ENCODE data around the gene MEF2B.

The MEF2B gene

GRCh38 chr19:19113040-19113626, 56.9 kb downstream of the MEF2B start:
- Histone ChIP-seq H3K4me1 (ENCODE audit: control insufficient read depth, insufficient read depth, low read length) (0 out of 2 replicates have a peak, but pooled peaks cover 3% of the 10 kb centered on the region), H3K27ac (ENCODE audit: extremely low read depth, low read depth, low read length) (no peak overlapping the region), H3K36me3 (ENCODE audit: control insufficient read depth in 2 of 2, insufficient read depth in 1 of 2, low read length in 2 of 2) (peaks cover 7 to 8% of the 10 kb centered on the region in 2 experiments; a peak in 2 of 3 replicates), H3K4me3 (ENCODE audit: low read depth, low read length) (no peak overlapping the region), H3K9me3 (ENCODE audit: control insufficient read depth, insufficient read depth, low read depth, low read length) (no peaks in the 10 kb centered on the region)
- POLR2A ChIA-PET = interaction anchor here (0.7 kb wide), 1 partner anchor 215 kb away, joined by 3 read pairs; no protein-coding TSS in a partner anchor
- CTCF ChIA-PET = interaction anchor here (0.6 to 1.7 kb wide), 5 partner anchors 28 to 212 kb away, joined by 3 to 12 read pairs (median 4); partner anchors contain the start of gene SLC25A42
- TF ChIP-seq ZNF514 (tag by site-specific recombination; IDR thresholded peaks at IDR 0.05) (no peak), ZNF549 (tag by site-specific recombination; IDR thresholded peaks at IDR 0.05) (no peak), OVOL3 (tag by site-specific recombination; IDR thresholded peaks at IDR 0.05) (no peak), ZNF184 (tag by site-specific recombination; IDR thresholded peaks at IDR 0.05) (no peak), ZNF776 (tag by site-specific recombination; IDR thresholded peaks at IDR 0.05; ENCODE audit: borderline replicate concordance) (no peak), ZNF23 (tag by site-specific recombination; IDR thresholded peaks at IDR 0.05; ENCODE audit: borderline replicate concordance) (no peak), PRDM4 (tag by site-specific recombination; IDR thresholded peaks at IDR 0.05) (no peak), ZNF560 (tag by site-specific recombination; IDR thresholded peaks at IDR 0.05; ENCODE audit: borderline replicate concordance) (no peak), ZNF2 (tag by site-specific recombination; IDR thresholded peaks at IDR 0.05) (no peak), ZNF558 (tag by site-specific recombination; IDR thresholded peaks at IDR 0.05) (no peak), CTCF (tag by site-specific recombination; IDR thresholded peaks at IDR 0.05) (peak; percentile 16; the same call in 1 of the 2 replicates), ZNF768 (tag by site-specific recombination; IDR thresholded peaks at IDR 0.05) (no peak), ZSCAN16 (tag by site-specific recombination; IDR thresholded peaks at IDR 0.05) (no peak), GLIS1 (tag by site-specific recombination; IDR thresholded peaks at IDR 0.05) (peak; percentile 93), ZNF658 (tag by site-specific recombination; IDR thresholded peaks at IDR 0.05) (no peak), SCRT2 (tag by site-specific recombination; IDR thresholded peaks at IDR 0.05) (0 out of 2 replicates have a peak, but pooled peaks have one; percentile 21), ZNF48 (tag by site-specific recombination; IDR thresholded peaks at IDR 0.05) (no peak), ZNF600 (tag by site-specific recombination; IDR thresholded peaks at IDR 0.05) (peak; percentile 27; the same call in 1 of the 2 replicates), SP2 (tag by site-specific recombination; IDR thresholded peaks at IDR 0.05) (peak; percentile 36), ZBTB44 (tag by site-specific recombination; IDR thresholded peaks at IDR 0.05) (no peak), ZNF335 (tag by site-specific recombination; conservative IDR thresholded peaks at IDR 0.05) (no peak)
- TF ChIP-seq, protein P1, sequence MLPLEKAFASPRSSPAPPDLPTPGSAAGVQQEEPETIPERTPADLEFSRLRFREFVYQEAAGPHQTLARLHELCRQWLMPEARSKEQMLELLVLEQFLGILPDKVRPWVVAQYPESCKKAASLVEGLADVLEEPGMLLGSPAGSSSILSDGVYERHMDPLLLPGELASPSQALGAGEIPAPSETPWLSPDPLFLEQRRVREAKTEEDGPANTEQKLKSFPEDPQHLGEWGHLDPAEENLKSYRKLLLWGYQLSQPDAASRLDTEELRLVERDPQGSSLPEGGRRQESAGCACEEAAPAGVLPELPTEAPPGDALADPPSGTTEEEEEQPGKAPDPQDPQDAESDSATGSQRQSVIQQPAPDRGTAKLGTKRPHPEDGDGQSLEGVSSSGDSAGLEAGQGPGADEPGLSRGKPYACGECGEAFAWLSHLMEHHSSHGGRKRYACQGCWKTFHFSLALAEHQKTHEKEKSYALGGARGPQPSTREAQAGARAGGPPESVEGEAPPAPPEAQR (tag by site-specific recombination; IDR thresholded peaks at IDR 0.05) = no peak

Measured in HEK293 (cell line).